K562 (cell line): Measurements from ENCODE around the gene OR6C1. TPM values are rescaled to one million over a fixed set of nuclear protein-coding genes. Genes with fewer than 3 reads are reported as not detected.

Source experiments
- ATAC-seq: fragments of 200-7000 bp; cut with Tn5 transposase; 3 replicates; pipeline ENCODE4 v1.9.1; 2020; ENCODE audit warnings: moderate library complexity
- BruUV-seq: library from RNA; stranded (reverse); fragments of 400-500 nt; replicated peaks from 2 replicates; lab custom pipeline; 2021; lab: Mats Ljungman, UMichigan
- CTCF ChIA-PET: fragments of 300-600 bp; formaldehyde crosslinking; extraction: SDS; loops from one replicate; lab custom pipeline; 2021; ENCODE audit warnings: low intra/inter-chr PET ratio; lab: Yijun Ruan, JAX
- POLR2A ChIA-PET: fragments of 300-600, 350-650 bp; sonication (Branson Sonifier 250); formaldehyde crosslinking; extraction: SDS; loops from one replicate; lab custom pipeline; 2021; ENCODE audit warnings: antibody characterized with exemption, inconsistent platforms; lab: Yijun Ruan, JAX
- DNase-seq, 4 experiments: peaks; one replicate each; pipeline versions ENCODE4 v3.0.0 to v3.0.0-alpha.2; 2011 to 2018; ENCODE audit warnings: low spot score in 3 of 4, mixed read lengths in 3 of 4; ENCODE audit errors: extremely low read depth in 1 of 4
- FAIRE-seq: peaks from 2 replicates; lab custom pipeline; 2011; peaks lifted over from hg19 to GRCh38; lab: Jason Lieb, UNC
- H2AFZ ChIP-seq: 2 replicates; pipeline ENCODE4 v1.6.0; 2011; ENCODE audit warnings: low read depth, low read length, control low read depth, inconsistent platforms
- H3K27ac ChIP-seq: fragments of 200-600 bp; 3 replicates; pipeline ENCODE4 v1.8.0; 2011; ENCODE audit warnings: low read depth, mild to moderate bottlenecking, control low read depth, inconsistent platforms, low read length, moderate library complexity, mixed read lengths; ENCODE audit errors: extremely low read depth
- H3K27me3 ChIP-seq, 2 experiments: fragments of 300-600 bp in 1 of 2; 2 replicates in 1 of 2; 3 replicates in 1 of 2; pipeline versions ENCODE4 v1.6.0 to v1.8.0; 2011; ENCODE audit warnings: inconsistent platforms in 2 of 2, low read length in 2 of 2, mild to moderate bottlenecking in 1 of 2, mixed read lengths in 1 of 2, moderate library complexity in 1 of 2; ENCODE audit not compliant: control insufficient read depth in 2 of 2, insufficient read depth in 2 of 2
- H3K36me3 ChIP-seq: fragments of 300-600 bp; 3 replicates; pipeline ENCODE4 v1.8.0; 2011; ENCODE audit warnings: mild to moderate bottlenecking, low read length, inconsistent platforms; ENCODE audit not compliant: control insufficient read depth, insufficient read depth
- H3K4me1 ChIP-seq, 2 experiments: fragments of 200-600 bp in 1 of 2; replicated peaks in 1 of 2; 2 replicates in 1 of 2; 3 replicates in 1 of 2; pipeline versions ENCODE4 v1.5.1 to v1.8.0; 2011; ENCODE audit warnings: inconsistent platforms in 2 of 2, low read length in 2 of 2, mild to moderate bottlenecking in 1 of 2, mixed read lengths in 1 of 2, moderate library complexity in 1 of 2; ENCODE audit not compliant: control insufficient read depth in 2 of 2, insufficient read depth in 2 of 2
- H3K4me2 ChIP-seq: 2 replicates; pipeline ENCODE4 v1.6.1; 2011; ENCODE audit warnings: low read length, control low read depth, inconsistent platforms, mixed read lengths; ENCODE audit not compliant: insufficient read depth
- H3K4me3 ChIP-seq: fragments of 200-600 bp; sonication (generic), shearing (Covaris generic); 2 replicates; pipeline ENCODE4 v1.5.1; 2016; ENCODE audit warnings: control low read depth, inconsistent platforms
- H3K79me2 ChIP-seq: fragments of 200-600 bp; 3 replicates; pipeline ENCODE4 v1.8.0; 2011; ENCODE audit warnings: low read length, inconsistent platforms; ENCODE audit not compliant: control insufficient read depth, insufficient read depth
- H3K9ac ChIP-seq, 2 experiments: 2 replicates each; pipeline versions ENCODE4 v1.6.0 to v1.6.1; 2011; ENCODE audit warnings: low read depth in 2 of 2, low read length in 2 of 2, control low read depth in 1 of 2, inconsistent platforms in 1 of 2, mild to moderate bottlenecking in 1 of 2, mixed read lengths in 1 of 2; ENCODE audit not compliant: insufficient read depth in 1 of 2
- H3K9me1 ChIP-seq: one replicate; pipeline ENCODE4 v1.6.0; 2011; ENCODE audit warnings: inconsistent platforms, mild to moderate bottlenecking, low read length, moderate library complexity; ENCODE audit not compliant: control insufficient read depth, insufficient read depth
- H3K9me3 ChIP-seq: replicated peaks from 2 replicates; pipeline ENCODE4 v1.5.1; 2011; ENCODE audit warnings: low read depth, low read length, inconsistent platforms; ENCODE audit not compliant: control insufficient read depth, insufficient read depth
- H4K20me1 ChIP-seq: replicated peaks from 2 replicates; pipeline ENCODE4 v1.6.1; 2011; ENCODE audit warnings: low read length, inconsistent platforms, mixed read lengths; ENCODE audit not compliant: control insufficient read depth, insufficient read depth
- HMGXB4 ChIP-seq: sonication (generic); formaldehyde crosslinking; IDR thresholded peaks from 2 replicates; pipeline ENCODE4 v1.8.1; 2023; ENCODE audit warnings: mild to moderate bottlenecking, missing genetic modification reagents
- HNRNPLL ChIP-seq: fragments of 200-400 bp; formaldehyde crosslinking; IDR thresholded peaks from 2 replicates; pipeline ENCODE4 v1.6.1; 2017; ENCODE audit warnings: low read length, low read depth, mild to moderate bottlenecking; ENCODE audit not compliant: poor library complexity, severe bottlenecking
- MAFK ChIP-seq: IDR thresholded peaks from 2 replicates; pipeline ENCODE4 v1.6.1; 2011; ENCODE audit warnings: low read length, improper control_type of control experiment
- SREBF1 ChIP-seq: fragments of 150-350 bp; IDR thresholded peaks from 2 replicates; pipeline ENCODE4 v1.6.1; 2014; ENCODE audit warnings: antibody characterized with exemption, low read depth, low read length, borderline replicate concordance
- YY1 ChIP-seq, 3 experiments: IDR thresholded peaks; 2 replicates each; pipeline ENCODE4 v1.6.1; 2011; ENCODE audit warnings: low read length in 2 of 3, mild to moderate bottlenecking in 2 of 3, moderate library complexity in 2 of 3, borderline replicate concordance in 1 of 3, control low read depth in 1 of 3, low read depth in 1 of 3; ENCODE audit not compliant: insufficient read depth in 3 of 3, insufficient replicate concordance in 2 of 3, control insufficient read depth in 1 of 3, insufficient read length in 1 of 3; ENCODE audit errors: extremely low read depth in 1 of 3
- ZBTB40 ChIP-seq, 2 experiments: fragments of 450-650 bp in 1 of 2; sonication (generic) in 1 of 2; formaldehyde crosslinking in 1 of 2; IDR thresholded peaks; 2 replicates each; pipeline versions ENCODE4 v1.7.1 to v1.9.0; 2016 to 2022; ENCODE audit warnings: inconsistent platforms in 1 of 2, mild to moderate bottlenecking in 1 of 2, missing genetic modification reagents in 1 of 2
- ZNF133 ChIP-seq: fragments of 250-450 bp; sonication (Bioruptor Pico); IDR thresholded peaks from 2 replicates; pipeline ENCODE4 v1.4.0; 2020; ENCODE audit warnings: mild to moderate bottlenecking
- ZNF212 ChIP-seq: fragments of 450-650 bp; formaldehyde crosslinking; IDR thresholded peaks from 2 replicates; pipeline ENCODE4 v1.4.0; 2020; ENCODE audit warnings: mild to moderate bottlenecking
- ZNF445 ChIP-seq: fragments of 250-450 bp; sonication (Bioruptor Pico); IDR thresholded peaks from 2 replicates; pipeline ENCODE4 v1.4.0; 2020; ENCODE audit warnings: low read depth, mild to moderate bottlenecking, moderate library complexity
- WGBS: fragments of 100-300 bp; shearing (Covaris generic); methylation state at CpG from one replicate; pipeline ENCODE4 v1.1.6; 2016; ENCODE audit warnings: low coverage, mixed read lengths; ENCODE audit not compliant: insufficient coverage; ENCODE audit errors: missing lambda C conversion rate; 5-methylcytosine and 5-hydroxymethylcytosine counted together
- in situ Hi-C: fragments of 300-500 bp; cut with MboI; formaldehyde crosslinking; loops from 4 replicates; pipeline ENCODE4 v1.15.0; 2018; ENCODE audit warnings: inconsistent platforms, mixed read lengths
- intact Hi-C: fragments of 100-400 bp; cut with micrococcal nuclease; formaldehyde crosslinking; loops from 2 replicates; pipeline ENCODE4 v1.14.2; 2022
- polyA plus RNA-seq, 8 experiments: library from polyadenylated mRNA; depleted of rRNA in 4 of 8; stranded (reverse) in 5 of 8; unstranded in 3 of 8; fragments of >200 nt; fragmentation: Nextera tagmentation in 2 of 8; fragmentation: Illumina TruSeq in 1 of 8; extraction: Ambion mirVana in 2 of 8; extraction: Trizol in 1 of 8; gene quantifications; 2 replicates each; pipeline versions ENCODE4 v1.2.1 to v1.2.3, GENCODE V29; 2011 to 2014; ENCODE audit warnings: inconsistent platforms in 1 of 8, missing spikeins in 1 of 8
- total RNA-seq, 7 experiments: library from RNA; depleted of rRNA in 6 of 7; stranded (reverse); fragments of >200 nt in 6 of 7; fragmentation: Illumina TruSeq in 2 of 7; extraction: Trizol in 2 of 7; gene quantifications; 2 replicates each; pipeline versions ENCODE4 v1.2.1 to v1.2.3, GENCODE V29; 2011 to 2021; ENCODE audit warnings: low replicate concordance in 1 of 7

The OR6C1 gene
- total and polyA plus RNA-seq, 9 of the 15 experiments (the other 6 are each of a cell fraction or from before 2014, with no cell fraction given) = not detected

GRCh38 chr12:55320201-55320600 is 6.1 kb downstream of the OR6C1 start:
- no peak for ATAC-seq
- no TSS peak for BruUV-seq
- CTCF ChIA-PET = no interaction called here

More at GRCh38 chr12:55320201-55320600, 6.1 kb downstream of the OR6C1 start:
- Histone ChIP-seq H3K79me2 (no peaks in the 10 kb centered on the region), H2AFZ (no peak overlapping the region), H3K27ac (no peak overlapping the region), H3K27me3 (no peaks in the 10 kb centered on the region)
- intact Hi-C loops = no loop called here
- DNase-seq (no peak), FAIRE-seq (no peak)
- 0% methylated on average over 4 of the region's 4 CpGs for WGBS
- TF ChIP-seq HNRNPLL = no peak
- no peak for TF ChIP-seq HMGXB4 (CRISPR knock-in tag)
- no peak for TF ChIP-seq YY1 (IDR thresholded peaks at IDR 0.05; ENCODE audit: borderline replicate concordance in 1 of 3, control insufficient read depth in 1 of 3, extremely low read depth in 1 of 3, insufficient read depth in 3 of 3, insufficient read length in 1 of 3, insufficient replicate concordance in 2 of 3, low read depth in 1 of 3, low read length in 2 of 3)
- TF ChIP-seq MAFK = no peak
- TF ChIP-seq ZNF212 (CRISPR knock-in tag) = no peak
- TF ChIP-seq SREBF1 = no peak
- no peak for TF ChIP-seq ZBTB40 (IDR thresholded peaks at IDR 0.05)
- TF ChIP-seq ZBTB40 (CRISPR knock-in tag; IDR thresholded peaks at IDR 0.05) = no peak
- TF ChIP-seq ZNF133 = no peak
- no peak for TF ChIP-seq ZNF445 (CRISPR knock-in tag)
- TF ChIP-seq, all 486 proteins: peak for 0
- Histone ChIP-seq H3K4me2 (no peak overlapping the region), H3K9ac (no peak overlapping the region), H4K20me1 (no peaks in the 10 kb centered on the region), H3K9me1 (no peaks in the 10 kb centered on the region), H3K9me3 (no peaks in the 10 kb centered on the region), H3K4me3 (no peak overlapping the region), H3K36me3 (no peaks in the 10 kb centered on the region), H3K4me1 (no peaks in the 10 kb centered on the region)
- POLR2A ChIA-PET = no interaction called here
- in situ Hi-C loops = no loop called here
